Suprapubic skin (tissue), 4 donors: ENCODE data around the gene MCTP1.

Experiments used
- CTCF ChIP-seq, 2 donors: fragments of 200-600 bp in 1 of 2; fragments of 450-650 bp in 1 of 2; sonication (generic) in 1 of 2; IDR thresholded peaks; one replicate each; pipeline ENCODE4 v1.5.1; 2016 to 2019; ENCODE audit warnings: antibody characterized with exemption in 2 of 2, mild to moderate bottlenecking in 1 of 2, moderate library complexity in 1 of 2
- EP300 ChIP-seq: sonication (generic); formaldehyde crosslinking; IDR thresholded peaks from one replicate; pipeline ENCODE4 v1.6.1; 2017; ENCODE audit warnings: antibody characterized with exemption
- POLR2A ChIP-seq, 2 donors: fragments of 450-650 bp; IDR thresholded peaks; one replicate each; pipeline ENCODE4 v1.6.1; 2017; ENCODE audit warnings: antibody characterized with exemption in 2 of 2, mild to moderate bottlenecking in 2 of 2, moderate library complexity in 2 of 2
- POLR2AphosphoS5 ChIP-seq, 3 donors: sonication (generic); formaldehyde crosslinking; IDR thresholded peaks; one replicate each; pipeline ENCODE4 v1.6.1; 2017; ENCODE audit warnings: antibody characterized with exemption in 3 of 3

GRCh38 chr5:94977437-94977836 lies 307.5 kb downstream of the MCTP1 start:
- TF ChIP-seq CTCF (IDR thresholded peaks at IDR 0.05) (no peak), POLR2A (IDR thresholded peaks at IDR 0.05) (no peak), POLR2AphosphoS5 (IDR thresholded peaks at IDR 0.05) (no peak), EP300 (no peak)
